ENCODE measurements around the gene C1D. TPM values are rescaled to one million over a fixed set of nuclear protein-coding genes. Genes with fewer than 3 reads are reported as not detected.

Gene C1D
- total RNA-seq, 1 experiment from 2014 or later: 21.3 TPM

DNA sequence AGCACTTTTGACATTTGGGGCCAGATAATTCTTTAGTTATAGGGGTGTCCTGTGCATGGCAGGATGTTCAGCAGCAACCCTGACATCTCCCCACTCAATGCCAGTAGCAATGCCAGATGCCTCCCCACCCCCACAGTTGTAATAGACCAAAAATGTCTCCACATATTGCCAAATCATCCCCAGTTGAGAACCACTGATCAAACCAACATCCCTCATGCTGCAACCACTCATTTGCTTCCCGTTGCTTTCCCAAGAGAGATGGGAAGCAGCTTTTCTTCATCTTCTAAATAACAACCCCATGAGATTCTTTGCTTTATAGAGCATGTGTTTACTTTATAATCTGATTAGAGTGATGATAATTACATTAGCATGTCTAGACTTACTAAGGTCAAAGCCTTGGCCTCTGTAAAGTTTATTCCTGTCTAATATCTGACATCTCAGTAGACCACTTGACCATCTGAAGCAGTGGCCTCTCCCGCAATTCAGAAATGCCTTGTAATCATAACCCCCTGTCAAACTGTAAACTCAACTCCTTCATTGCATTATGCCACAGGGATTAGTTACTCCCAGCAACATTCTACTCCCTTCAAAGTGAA, 28.7 kb upstream of the C1D start:
- H3K36me3 ChIP-seq (ENCODE audit: insufficient read depth, low read length, poor library complexity, severe bottlenecking): no peaks in the 10 kb centered on the region
- CTCF ChIA-PET: no interaction called here
- no TSS peak for BruUV-seq (replicated peaks)
- no peak overlapping the region for H3K4me3 ChIP-seq (ENCODE audit: low read depth, low read length, poor library complexity, severe bottlenecking)
- intact Hi-C loops (cut with micrococcal nuclease; ENCODE audit: unreplicated experiment): no loop called here
- no peak overlapping the region for H3K27ac ChIP-seq (ENCODE audit: low read depth, low read length, poor library complexity, severe bottlenecking)
- DNase-seq (ENCODE audit: low spot score): no peak
- H3K27me3 ChIP-seq (replicated peaks; ENCODE audit: insufficient read depth, low read depth, low read length, poor library complexity): no peaks in the 10 kb centered on the region
- POLR2A ChIA-PET (ENCODE audit: low non-redundant PET): no interaction called here
- H3K9me3 ChIP-seq (ENCODE audit: low read depth, low read length, poor library complexity, severe bottlenecking): no peaks in the 10 kb centered on the region
- no peaks in the 10 kb centered on the region for H3K4me1 ChIP-seq (ENCODE audit: insufficient read depth, low read length, poor library complexity, severe bottlenecking)
- TF ChIP-seq EZH2 (IDR thresholded peaks at IDR 0.05; ENCODE audit: borderline replicate concordance, low read depth, low read length, poor library complexity, severe bottlenecking): no peak
- TF ChIP-seq, protein P1, sequence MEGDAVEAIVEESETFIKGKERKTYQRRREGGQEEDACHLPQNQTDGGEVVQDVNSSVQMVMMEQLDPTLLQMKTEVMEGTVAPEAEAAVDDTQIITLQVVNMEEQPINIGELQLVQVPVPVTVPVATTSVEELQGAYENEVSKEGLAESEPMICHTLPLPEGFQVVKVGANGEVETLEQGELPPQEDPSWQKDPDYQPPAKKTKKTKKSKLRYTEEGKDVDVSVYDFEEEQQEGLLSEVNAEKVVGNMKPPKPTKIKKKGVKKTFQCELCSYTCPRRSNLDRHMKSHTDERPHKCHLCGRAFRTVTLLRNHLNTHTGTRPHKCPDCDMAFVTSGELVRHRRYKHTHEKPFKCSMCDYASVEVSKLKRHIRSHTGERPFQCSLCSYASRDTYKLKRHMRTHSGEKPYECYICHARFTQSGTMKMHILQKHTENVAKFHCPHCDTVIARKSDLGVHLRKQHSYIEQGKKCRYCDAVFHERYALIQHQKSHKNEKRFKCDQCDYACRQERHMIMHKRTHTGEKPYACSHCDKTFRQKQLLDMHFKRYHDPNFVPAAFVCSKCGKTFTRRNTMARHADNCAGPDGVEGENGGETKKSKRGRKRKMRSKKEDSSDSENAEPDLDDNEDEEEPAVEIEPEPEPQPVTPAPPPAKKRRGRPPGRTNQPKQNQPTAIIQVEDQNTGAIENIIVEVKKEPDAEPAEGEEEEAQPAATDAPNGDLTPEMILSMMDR (conservative IDR thresholded peaks at IDR 0.05; ENCODE audit: low read depth, low read length): no peak

DNA sequence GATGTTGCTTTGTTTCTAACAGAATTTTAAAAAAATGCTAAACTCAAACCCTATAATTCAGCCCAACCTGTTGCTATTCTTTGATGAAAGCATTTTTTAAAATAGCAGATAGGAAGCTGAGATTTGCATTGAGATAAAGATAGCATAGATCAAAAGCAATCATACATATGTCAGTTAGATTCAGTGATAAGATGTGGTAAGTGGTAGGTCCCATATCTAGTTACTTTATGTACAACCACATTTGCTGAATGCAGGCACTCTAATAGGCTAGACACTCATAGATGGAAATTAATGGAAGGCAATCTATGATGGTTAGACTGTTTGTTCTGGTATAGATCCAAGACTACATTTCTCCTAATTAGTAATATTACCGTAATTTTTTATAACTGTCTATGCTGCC, 27.2 kb upstream of the C1D start:
- Histone ChIP-seq H3K27me3 (replicated peaks; ENCODE audit: insufficient read depth, low read depth, low read length, poor library complexity) (no peaks in the 10 kb centered on the region), H3K27ac (ENCODE audit: low read depth, low read length, poor library complexity, severe bottlenecking) (no peak overlapping the region), H3K9me3 (ENCODE audit: low read depth, low read length, poor library complexity, severe bottlenecking) (no peaks in the 10 kb centered on the region), H3K4me1 (ENCODE audit: insufficient read depth, low read length, poor library complexity, severe bottlenecking) (no peaks in the 10 kb centered on the region), H3K4me3 (ENCODE audit: low read depth, low read length, poor library complexity, severe bottlenecking) (no peak overlapping the region), H3K36me3 (ENCODE audit: insufficient read depth, low read length, poor library complexity, severe bottlenecking) (no peaks in the 10 kb centered on the region)
- ChIA-PET CTCF (no interaction called here), POLR2A (ENCODE audit: low non-redundant PET) (no interaction called here)
- BruUV-seq (replicated peaks): no TSS peak
- no peak for TF ChIP-seq EZH2 (IDR thresholded peaks at IDR 0.05; ENCODE audit: borderline replicate concordance, low read depth, low read length, poor library complexity, severe bottlenecking)
- TF ChIP-seq, protein P1 (conservative IDR thresholded peaks at IDR 0.05; ENCODE audit: low read depth, low read length): no peak
- DNase-seq (ENCODE audit: low spot score): no peak
- intact Hi-C loops (cut with micrococcal nuclease; ENCODE audit: unreplicated experiment): no loop called here

DNA sequence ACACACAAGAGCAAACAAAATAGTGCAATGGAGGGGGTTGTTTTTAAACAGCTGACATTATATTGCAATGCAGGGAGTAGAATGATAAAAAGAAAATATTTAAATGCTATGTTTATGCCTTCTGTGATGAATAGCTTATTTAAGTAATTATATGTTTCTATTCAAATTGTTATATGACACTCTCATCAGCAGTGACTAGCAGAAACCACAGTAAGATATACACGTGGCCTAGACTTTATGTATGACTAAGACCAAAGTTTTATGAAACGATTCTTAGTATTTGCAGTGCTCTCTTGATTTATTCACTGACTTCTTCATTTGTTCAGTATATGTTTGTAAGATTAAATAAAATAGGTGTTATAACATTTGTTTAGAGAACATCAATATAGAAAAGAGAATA, 26.1 kb upstream of the C1D start:
- no peaks in the 10 kb centered on the region for H3K9me3 ChIP-seq (ENCODE audit: low read depth, low read length, poor library complexity, severe bottlenecking)
- ChIA-PET POLR2A (ENCODE audit: low non-redundant PET) (no interaction called here), CTCF (no interaction called here)
- DNase-seq (ENCODE audit: low spot score): no peak
- no peaks in the 10 kb centered on the region for H3K36me3 ChIP-seq (ENCODE audit: insufficient read depth, low read length, poor library complexity, severe bottlenecking)
- no peaks in the 10 kb centered on the region for H3K27me3 ChIP-seq (replicated peaks; ENCODE audit: insufficient read depth, low read depth, low read length, poor library complexity)
- TF ChIP-seq EZH2 (IDR thresholded peaks at IDR 0.05; ENCODE audit: borderline replicate concordance, low read depth, low read length, poor library complexity, severe bottlenecking): no peak
- TF ChIP-seq, protein P1 (conservative IDR thresholded peaks at IDR 0.05; ENCODE audit: low read depth, low read length): no peak
- intact Hi-C loops (cut with micrococcal nuclease; ENCODE audit: unreplicated experiment): no loop called here
- no peak overlapping the region for H3K27ac ChIP-seq (ENCODE audit: low read depth, low read length, poor library complexity, severe bottlenecking)
- no peaks in the 10 kb centered on the region for H3K4me1 ChIP-seq (ENCODE audit: insufficient read depth, low read length, poor library complexity, severe bottlenecking)
- BruUV-seq (replicated peaks): no TSS peak
- no peak overlapping the region for H3K4me3 ChIP-seq (ENCODE audit: low read depth, low read length, poor library complexity, severe bottlenecking)
